Endothelial cell of umbilical vein (primary cell): Measurements from ENCODE around the gene MYCL. TPM values are rescaled to one million over a fixed set of nuclear protein-coding genes. Genes with fewer than 3 reads are reported as not detected.

Experiments
- BruUV-seq: library from RNA; stranded (reverse); fragments of 400-500 nt; replicated peaks from 2 replicates; lab custom pipeline; 2021; lab: Mats Ljungman, UMichigan
- CTCF ChIA-PET: fragments of 300-600, 350-600 bp; sonication (Branson Sonifier 250); formaldehyde crosslinking; loops from one replicate; lab custom pipeline; 2021; ENCODE audit warnings: antibody characterized with exemption, inconsistent platforms; lab: Charles Lee
- POLR2A ChIA-PET: fragments of 300-600, 350-600 bp; sonication (Branson Sonifier 250); formaldehyde crosslinking; loops from one replicate; lab custom pipeline; 2021; ENCODE audit warnings: antibody characterized with exemption, inconsistent platforms; lab: Charles Lee
- DNase-seq: peaks from one replicate; pipeline ENCODE4 v3.0.0-alpha.2; 2011; ENCODE audit warnings: low read depth, low spot score
- FAIRE-seq: peaks from 2 replicates; lab custom pipeline; 2011; peaks lifted over from hg19 to GRCh38; lab: Jason Lieb, UNC
- H2AFZ ChIP-seq: 2 replicates; pipeline ENCODE4 v1.6.0; 2012; ENCODE audit warnings: low read depth, low read length, control low read depth, inconsistent platforms
- H3K27ac ChIP-seq: 2 replicates; pipeline ENCODE4 v1.5.1; 2011; ENCODE audit warnings: low read depth, mild to moderate bottlenecking, control low read depth, low read length, moderate library complexity; ENCODE audit not compliant: insufficient read depth
- H3K27me3 ChIP-seq, 2 experiments: 2 replicates each; pipeline versions ENCODE4 v1.6.0 to v1.6.1; 2011; ENCODE audit warnings: low read length in 2 of 2, mixed read lengths in 1 of 2; ENCODE audit not compliant: control insufficient read depth in 2 of 2, insufficient read depth in 2 of 2
- H3K36me3 ChIP-seq, 2 experiments: 2 replicates in 1 of 2; 3 replicates in 1 of 2; pipeline ENCODE4 v1.5.1; 2011; ENCODE audit warnings: low read length in 2 of 2, mild to moderate bottlenecking in 1 of 2, moderate library complexity in 1 of 2; ENCODE audit not compliant: control insufficient read depth in 2 of 2, insufficient read depth in 2 of 2; ENCODE audit errors: extremely low read depth in 1 of 2
- H3K4me1 ChIP-seq: 3 replicates; pipeline ENCODE4 v1.5.1; 2011; ENCODE audit warnings: mild to moderate bottlenecking, low read length; ENCODE audit not compliant: control insufficient read depth, insufficient read depth; ENCODE audit errors: extremely low read depth
- H3K4me2 ChIP-seq: 2 replicates; pipeline ENCODE4 v1.6.1; 2011; ENCODE audit warnings: low read length, control low read depth, mixed read lengths; ENCODE audit not compliant: insufficient read depth
- H3K4me3 ChIP-seq, 3 experiments: fragments of 200-600 bp in 1 of 3; sonication (generic), shearing (Covaris generic) in 1 of 3; replicated peaks in 1 of 3; 2 replicates each; pipeline ENCODE4 v1.5.1; 2011 to 2016; ENCODE audit warnings: control low read depth in 3 of 3, low read length in 3 of 3, mild to moderate bottlenecking in 2 of 3, inconsistent platforms in 1 of 3, low read depth in 1 of 3, moderate library complexity in 1 of 3; ENCODE audit not compliant: insufficient read depth in 1 of 3
- H3K79me2 ChIP-seq: 2 replicates; pipeline ENCODE4 v1.6.0; 2012; ENCODE audit warnings: low read length, inconsistent platforms; ENCODE audit not compliant: control insufficient read depth, insufficient read depth
- H3K9ac ChIP-seq: replicated peaks from 2 replicates; pipeline ENCODE3; 2011; ENCODE audit warnings: low read length, control low read depth; ENCODE audit not compliant: insufficient read depth; ENCODE audit errors: extremely low read depth
- H3K9me1 ChIP-seq: replicated peaks from 3 replicates; pipeline ENCODE4 v1.6.0; 2011; ENCODE audit warnings: mild to moderate bottlenecking, low read length; ENCODE audit not compliant: control insufficient read depth, insufficient read depth; ENCODE audit errors: extremely low read depth
- H3K9me3 ChIP-seq: replicated peaks from 2 replicates; pipeline ENCODE4 v1.5.1; 2012; ENCODE audit warnings: low read length, inconsistent platforms; ENCODE audit not compliant: control insufficient read depth, insufficient read depth
- H4K20me1 ChIP-seq: replicated peaks from 2 replicates; pipeline ENCODE3; 2011; ENCODE audit warnings: mild to moderate bottlenecking, low read length; ENCODE audit not compliant: control insufficient read depth, insufficient read depth; ENCODE audit errors: extremely low read depth
- CTCF ChIP-seq, 2 donors: IDR thresholded peaks; 1 replicate in 1 of 2; 2 replicates in 1 of 2; pipeline ENCODE4 v1.5.1; 2011; ENCODE audit warnings: low read length in 2 of 2, mild to moderate bottlenecking in 2 of 2, moderate library complexity in 2 of 2, control low read depth in 1 of 2, inconsistent platforms in 1 of 2, low read depth in 1 of 2; ENCODE audit not compliant: insufficient read depth in 1 of 2; ENCODE audit errors: extremely low read depth in 1 of 2
- EZH2 ChIP-seq: IDR thresholded peaks from 2 replicates; pipeline ENCODE4 v1.6.1; 2012; ENCODE audit warnings: borderline replicate concordance, low read depth, mild to moderate bottlenecking, moderate library complexity, low read length, inconsistent platforms; ENCODE audit not compliant: severe bottlenecking
- FOS ChIP-seq: IDR thresholded peaks from 2 replicates; pipeline ENCODE4 v1.6.1; 2011; ENCODE audit warnings: mild to moderate bottlenecking, low read length, moderate library complexity, borderline replicate concordance; ENCODE audit not compliant: insufficient read depth
- GATA2 ChIP-seq: IDR thresholded peaks from 2 replicates; pipeline ENCODE4 v1.7.0; 2011; ENCODE audit warnings: low read depth, mild to moderate bottlenecking, moderate library complexity, mixed read lengths, low read length; ENCODE audit not compliant: insufficient read length, insufficient read depth
- JUN ChIP-seq: IDR thresholded peaks from 2 replicates; pipeline ENCODE4 v1.6.1; 2011; ENCODE audit warnings: borderline replicate concordance, low read depth; ENCODE audit not compliant: insufficient read length, insufficient read depth
- MAX ChIP-seq: IDR thresholded peaks from 2 replicates; pipeline ENCODE4 v1.6.1; 2011; ENCODE audit not compliant: insufficient read depth, insufficient read length
- MYC ChIP-seq: IDR thresholded peaks from one replicate; pipeline ENCODE4 v1.6.1; 2011; ENCODE audit warnings: mild to moderate bottlenecking, low read depth, low read length
- POLR2A ChIP-seq: IDR thresholded peaks from 2 replicates; pipeline ENCODE4 v1.6.1; 2012; ENCODE audit warnings: low read depth, mild to moderate bottlenecking, control low read depth, low read length
- POLR2AphosphoS5 ChIP-seq: IDR thresholded peaks from 2 replicates; pipeline ENCODE4 v1.6.1; 2012; ENCODE audit warnings: low read depth, mild to moderate bottlenecking, control low read depth, low read length, moderate library complexity; ENCODE audit not compliant: insufficient read depth
- dilution Hi-C: fragments of 300-500 bp; cut with MboI; formaldehyde crosslinking; loops from one replicate; pipeline ENCODE4 v1.15.0; 2019; ENCODE audit warnings: low sequenced_read_pairs; ENCODE audit not compliant: extremely low pct_ligation_motif_present
- intact Hi-C: fragments of 100-400 bp; cut with micrococcal nuclease; formaldehyde crosslinking; loops from one replicate; pipeline ENCODE4 v1.10.0; 2022
- polyA plus RNA-seq, 4 experiments: library from polyadenylated mRNA; depleted of rRNA in 3 of 4; stranded (reverse) in 3 of 4; unstranded in 1 of 4; fragments of >200 nt; gene quantifications; 2 replicates each; pipeline versions ENCODE4 v1.2.1 to v1.2.3, GENCODE V29; 2011 to 2012; ENCODE audit warnings: missing spikeins in 1 of 4
- total RNA-seq: library from RNA; stranded (reverse); gene quantifications from 2 replicates; pipeline ENCODE4 v1.2.3, GENCODE V29; 2021

The MYCL gene
- total and polyA plus RNA-seq, 2 donors (not counting 3 experiments of a cell fraction or from before 2014, with no cell fraction given) = 1.3 to 2.1 TPM

GRCh38 chr1:39896909-39897685 is 4.6 kb downstream of the MYCL start:
- POLR2A ChIA-PET = no interaction called here

GRCh38 chr1:39895731-39896480 is 5.8 kb downstream of the MYCL start:
- FAIRE-seq = no peak
- no peak overlapping the region for H3K9ac ChIP-seq
- intact Hi-C loops = no loop called here
- no peaks in the 10 kb centered on the region for H3K9me1 ChIP-seq
- dilution Hi-C loops = no loop called here
- no peak overlapping the region for H2AFZ ChIP-seq
- peaks cover 15 to 33% of the 10 kb centered on the region in 2 experiments for H3K27me3 ChIP-seq
- H3K4me2 ChIP-seq = no peak overlapping the region
- CTCF ChIA-PET = no interaction called here
- H4K20me1 ChIP-seq = no peaks in the 10 kb centered on the region
- H3K4me3 ChIP-seq = no peak overlapping the region
- no peaks in the 10 kb centered on the region for H3K36me3 ChIP-seq
- BruUV-seq = no TSS peak
- no peaks in the 10 kb centered on the region for H3K79me2 ChIP-seq
- POLR2A ChIA-PET = no interaction called here
- peaks cover 14% of the 10 kb centered on the region for H3K4me1 ChIP-seq
- no peak overlapping the region for H3K27ac ChIP-seq
- H3K9me3 ChIP-seq = no peaks in the 10 kb centered on the region
- DNase-seq = no peak
- TF ChIP-seq CTCF (IDR thresholded peaks at IDR 0.05; ENCODE audit: extremely low read depth in 1 of 2, insufficient read depth in 1 of 2, low read depth in 1 of 2, low read length in 2 of 2) = no peak
- TF ChIP-seq JUN = no peak
- no peak for TF ChIP-seq EZH2
- no peak for TF ChIP-seq MAX
- no peak for TF ChIP-seq MYC
- TF ChIP-seq FOS = no peak
- no peak for TF ChIP-seq POLR2A
- no peak for TF ChIP-seq GATA2
- no peak for TF ChIP-seq POLR2AphosphoS5

More at GRCh38 chr1:39896909-39897685, 4.6 kb downstream of the MYCL start:
- CTCF ChIA-PET = interaction anchor here (1.8 to 2.3 kb wide), 2 partner anchors 10 to 77 kb away, joined by 6 read pairs; no protein-coding TSS in a partner anchor
- no peaks in the 10 kb centered on the region for H3K9me1 ChIP-seq
- no peaks in the 10 kb centered on the region for H3K79me2 ChIP-seq
- no peak overlapping the region for H3K4me2 ChIP-seq
- TF ChIP-seq JUN (no peak), POLR2AphosphoS5 (no peak), FOS (no peak), MAX (no peak)
- no peaks in the 10 kb centered on the region for H4K20me1 ChIP-seq
- DNase-seq (no peak), FAIRE-seq (no peak)
- dilution Hi-C loops = no loop called here
- no peak overlapping the region for H3K27ac ChIP-seq
- no peak overlapping the region for H3K9ac ChIP-seq
- no peak overlapping the region for H3K4me3 ChIP-seq
- peaks cover 14% of the 10 kb centered on the region for H3K4me1 ChIP-seq
- BruUV-seq = no TSS peak
- no peak overlapping the region for H2AFZ ChIP-seq
- no peaks in the 10 kb centered on the region for H3K9me3 ChIP-seq
- intact Hi-C loops = no loop called here
- H3K36me3 ChIP-seq = no peaks in the 10 kb centered on the region
- peaks cover 13 to 30% of the 10 kb centered on the region in 2 experiments for H3K27me3 ChIP-seq
